HepG2 (cell line): ENCODE measurements around the gene UQCR11. TPM values are rescaled to one million over a fixed set of nuclear protein-coding genes. Genes with fewer than 3 reads are reported as not detected.
A peak's percentile ranks its signal among the peaks of the same experiment; 100 is the strongest.

Experiments used
- EEA1 ChIP-seq: sonication (generic); formaldehyde crosslinking; IDR thresholded peaks from 2 replicates; pipeline ENCODE4 v1.5.1; 2020; ENCODE audit warnings: mild to moderate bottlenecking, missing genetic modification reagents, borderline replicate concordance
- GLI4 ChIP-seq: sonication (generic); formaldehyde crosslinking; IDR thresholded peaks from 2 replicates; pipeline ENCODE4 v1.5.1; 2020; ENCODE audit warnings: missing genetic modification reagents, mild to moderate bottlenecking, moderate library complexity, borderline replicate concordance
- MATR3 ChIP-seq: sonication (generic); formaldehyde crosslinking; IDR thresholded peaks from 2 replicates; pipeline ENCODE4 v1.4.0; 2020; ENCODE audit warnings: missing genetic modification reagents
- MLXIP ChIP-seq: sonication (generic); formaldehyde crosslinking; IDR thresholded peaks from 2 replicates; pipeline ENCODE4 v1.9.0; 2021; ENCODE audit warnings: missing genetic modification reagents, borderline replicate concordance
- NFKBIZ ChIP-seq: IDR thresholded peaks from 2 replicates; pipeline ENCODE4 v1.6.1; 2018; ENCODE audit warnings: missing genetic modification reagents, missing compliant biosample characterization
- NFRKB ChIP-seq: fragments of 450-650 bp; IDR thresholded peaks from 2 replicates; pipeline ENCODE4 v1.6.1; 2017
- RFXANK ChIP-seq: IDR thresholded peaks from 2 replicates; pipeline ENCODE4 v1.6.1; 2016
- SIX1 ChIP-seq: sonication (generic); formaldehyde crosslinking; IDR thresholded peaks from 2 replicates; pipeline ENCODE4 v1.4.0; 2020; ENCODE audit warnings: missing genetic modification reagents, borderline replicate concordance
- SNAI1 ChIP-seq: sonication (generic); formaldehyde crosslinking; IDR thresholded peaks from 2 replicates; pipeline ENCODE4 v1.5.0; 2020; ENCODE audit warnings: mild to moderate bottlenecking, missing genetic modification reagents, borderline replicate concordance
- TIGD3 ChIP-seq: sonication (generic); formaldehyde crosslinking; IDR thresholded peaks from 2 replicates; pipeline ENCODE4 v1.5.1; 2020; ENCODE audit warnings: mild to moderate bottlenecking, missing genetic modification reagents, borderline replicate concordance
- ZBTB2 ChIP-seq: sonication (generic); formaldehyde crosslinking; IDR thresholded peaks from 2 replicates; pipeline ENCODE4 v1.8.0; 2022; ENCODE audit warnings: low read depth, missing genetic modification reagents
- ZBTB3 ChIP-seq: sonication (generic); formaldehyde crosslinking; IDR thresholded peaks from 2 replicates; pipeline ENCODE4 v1.4.0; 2020; ENCODE audit warnings: low read depth, mild to moderate bottlenecking, moderate library complexity, missing genetic modification reagents, borderline replicate concordance
- ZNF326 ChIP-seq: sonication (generic); formaldehyde crosslinking; IDR thresholded peaks from 2 replicates; pipeline ENCODE4 v1.4.0; 2020; ENCODE audit warnings: missing genetic modification reagents, borderline replicate concordance
- ZNF33A ChIP-seq: sonication (generic); formaldehyde crosslinking; IDR thresholded peaks from 2 replicates; pipeline ENCODE4 v1.5.1; 2020; ENCODE audit warnings: missing genetic modification reagents, mild to moderate bottlenecking, moderate library complexity, borderline replicate concordance
- ZNF362 ChIP-seq: sonication (generic); formaldehyde crosslinking; IDR thresholded peaks from 2 replicates; pipeline ENCODE4 v1.4.0; 2020; ENCODE audit warnings: missing genetic modification reagents, mild to moderate bottlenecking, borderline replicate concordance
- ZNF619 ChIP-seq: sonication (generic); formaldehyde crosslinking; IDR thresholded peaks from 2 replicates; pipeline ENCODE4 v1.4.0; 2020; ENCODE audit warnings: mild to moderate bottlenecking, missing genetic modification reagents
- ZNF629 ChIP-seq: sonication (generic); formaldehyde crosslinking; conservative IDR thresholded peaks from 2 replicates; pipeline ENCODE4 v1.5.0; 2020; ENCODE audit warnings: missing genetic modification reagents
- polyA plus RNA-seq, 8 experiments: library from polyadenylated mRNA; depleted of rRNA in 3 of 8; stranded (reverse) in 7 of 8; unstranded in 1 of 8; fragments of >200 nt; fragmentation: Illumina TruSeq in 4 of 8; extraction: Trizol in 4 of 8; gene quantifications; 2 replicates each; pipeline versions ENCODE4 v1.2.1 to v1.2.3, GENCODE V29; 2011 to 2016; ENCODE audit warnings: low read depth in 4 of 8, missing spikeins in 1 of 8, mixed read lengths in 1 of 8; ENCODE audit not compliant: insufficient read depth in 1 of 8
- total RNA-seq, 5 experiments: library from RNA; depleted of rRNA; stranded (reverse); fragments of >200 nt; fragmentation: Illumina TruSeq; extraction: Trizol; gene quantifications; 2 replicates each; pipeline ENCODE4 v1.2.3, GENCODE V29; 2016; ENCODE audit warnings: low read depth in 1 of 5

Gene UQCR11
- total and polyA plus RNA-seq, 2 of the 13 experiments (the other 11 are each of a cell fraction or from before 2014, with no cell fraction given), result 125 to 214 TPM

- no peak for TF ChIP-seq MLXIP
- peak; percentile 19; the same call in 1 of the 2 replicates for TF ChIP-seq ZNF629 (CRISPR knock-in tag)
- TF ChIP-seq ZBTB3, result no peak
- TF ChIP-seq ZNF326 (CRISPR knock-in tag), result no peak
- TF ChIP-seq RFXANK (CRISPR knock-in tag), result no peak
- 0 out of 2 replicates have a peak, but pooled peaks have one; percentile 43 for TF ChIP-seq SNAI1
- TF ChIP-seq SIX1 (CRISPR knock-in tag), result 0 out of 2 replicates have a peak, but pooled peaks have one; percentile 13
- no peak for TF ChIP-seq TIGD3
- no peak for TF ChIP-seq GLI4 (CRISPR knock-in tag)
- peak; percentile 99 for TF ChIP-seq ZNF362 (CRISPR knock-in tag)
- 0 out of 2 replicates have a peak, but pooled peaks have one; percentile 48 for TF ChIP-seq ZNF33A (CRISPR knock-in tag)
- no peak for TF ChIP-seq NFKBIZ (CRISPR knock-in tag)
- TF ChIP-seq ZBTB2, result 0 out of 2 replicates have a peak, but pooled peaks have one; percentile 14
- no peak for TF ChIP-seq ZNF619 (CRISPR knock-in tag)
- TF ChIP-seq NFRKB, result no peak
- no peak for TF ChIP-seq MATR3 (CRISPR knock-in tag)
- TF ChIP-seq EEA1, result no peak
Measured at GRCh38 chr19:1605236-1606137, at the start of gene UQCR11 (continued).
